HFFc6 (cell line): ENCODE results near the gene CHD3. TPM values are rescaled to one million over a fixed set of nuclear protein-coding genes. Genes with fewer than 3 reads are reported as not detected.
A peak's percentile ranks its signal among the peaks of the same experiment; 100 is the strongest.

Source experiments
- DNase-seq: peaks from one replicate; pipeline ENCODE4 v3.0.0-alpha.2; 2018
- H3K27ac Mint-ChIP-seq: 2 replicates; pipeline ENCODE4 v1.8.0; 2020; ENCODE audit warnings: mild to moderate bottlenecking, mixed read lengths
- H3K27me3 Mint-ChIP-seq: 2 replicates; pipeline ENCODE4 v1.8.0; 2021; ENCODE audit warnings: mild to moderate bottlenecking, moderate library complexity, mixed read lengths; ENCODE audit not compliant: insufficient read depth
- H3K36me3 Mint-ChIP-seq: 2 replicates; pipeline ENCODE4 v1.8.0; 2021; ENCODE audit warnings: low read depth, mixed read lengths
- H3K4me1 Mint-ChIP-seq: 2 replicates; pipeline ENCODE4 v1.8.0; 2020; ENCODE audit warnings: low read depth, mixed read lengths
- H3K4me3 Mint-ChIP-seq: 2 replicates; pipeline ENCODE4 v1.8.0; 2020; ENCODE audit warnings: mild to moderate bottlenecking, moderate library complexity, mixed read lengths
- H3K9me3 Mint-ChIP-seq: 2 replicates; pipeline ENCODE4 v1.8.0; 2020; ENCODE audit warnings: mild to moderate bottlenecking, mixed read lengths
- total RNA-seq, 6 experiments: library from RNA; stranded (reverse); fragmentation: NEBNext Ultra II Directional; extraction: Animal tissue kit (Norgen Biotek cat#: 25700); gene quantifications; 2 replicates in 1 of 6; 3 replicates in 5 of 6; pipeline ENCODE4 v1.2.3, GENCODE V29; 2021
- TF ChIP-seq, protein P1 (sequence below): fragments of 200-600 bp; sonication (generic); IDR thresholded peaks from 2 replicates; pipeline ENCODE4 v1.5.0; 2021; ENCODE audit warnings: antibody characterized with exemption, mild to moderate bottlenecking

The CHD3 gene
- total RNA-seq, 6 experiments from 2014 or later, result 83.3 to 112 (median 110) TPM

- H3K4me1 Mint-ChIP-seq, result peaks cover 5% of the 10 kb centered on the region; the same call in 1 of the 2 replicates
- no peaks in the 10 kb centered on the region for H3K27me3 Mint-ChIP-seq
- H3K4me3 Mint-ChIP-seq, result no peak overlapping the region
- no peak for DNase-seq
- TF ChIP-seq, protein P1, sequence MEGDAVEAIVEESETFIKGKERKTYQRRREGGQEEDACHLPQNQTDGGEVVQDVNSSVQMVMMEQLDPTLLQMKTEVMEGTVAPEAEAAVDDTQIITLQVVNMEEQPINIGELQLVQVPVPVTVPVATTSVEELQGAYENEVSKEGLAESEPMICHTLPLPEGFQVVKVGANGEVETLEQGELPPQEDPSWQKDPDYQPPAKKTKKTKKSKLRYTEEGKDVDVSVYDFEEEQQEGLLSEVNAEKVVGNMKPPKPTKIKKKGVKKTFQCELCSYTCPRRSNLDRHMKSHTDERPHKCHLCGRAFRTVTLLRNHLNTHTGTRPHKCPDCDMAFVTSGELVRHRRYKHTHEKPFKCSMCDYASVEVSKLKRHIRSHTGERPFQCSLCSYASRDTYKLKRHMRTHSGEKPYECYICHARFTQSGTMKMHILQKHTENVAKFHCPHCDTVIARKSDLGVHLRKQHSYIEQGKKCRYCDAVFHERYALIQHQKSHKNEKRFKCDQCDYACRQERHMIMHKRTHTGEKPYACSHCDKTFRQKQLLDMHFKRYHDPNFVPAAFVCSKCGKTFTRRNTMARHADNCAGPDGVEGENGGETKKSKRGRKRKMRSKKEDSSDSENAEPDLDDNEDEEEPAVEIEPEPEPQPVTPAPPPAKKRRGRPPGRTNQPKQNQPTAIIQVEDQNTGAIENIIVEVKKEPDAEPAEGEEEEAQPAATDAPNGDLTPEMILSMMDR, result no peak
- H3K9me3 Mint-ChIP-seq, result no peaks in the 10 kb centered on the region
- H3K36me3 Mint-ChIP-seq, result peaks cover 45% of the 10 kb centered on the region
- H3K27ac Mint-ChIP-seq, result 0 out of 2 replicates have a peak overlapping the region, but pooled peaks have one; percentile 17
Observed at GRCh38 chr17:7897090-7897489, 8.5 kb downstream of the CHD3 start.

- no peak overlapping the region for H3K4me3 Mint-ChIP-seq
- H3K4me1 Mint-ChIP-seq, result peaks cover 5% of the 10 kb centered on the region; the same call in 1 of the 2 replicates
- H3K27ac Mint-ChIP-seq, result peak overlapping the region; percentile 19; the same call in 1 of the 2 replicates
- TF ChIP-seq, protein P1, result peak; percentile 71
- peaks cover 45% of the 10 kb centered on the region for H3K36me3 Mint-ChIP-seq
- H3K9me3 Mint-ChIP-seq, result no peaks in the 10 kb centered on the region
- DNase-seq, result peak; percentile 54
- no peaks in the 10 kb centered on the region for H3K27me3 Mint-ChIP-seq
Observed at GRCh38 chr17:7897773-7898172, 9.2 kb downstream of the CHD3 start.

- Mint-ChIP-seq H3K9me3 (no peaks in the 10 kb centered on the region), H3K4me1 (no peaks in the 10 kb centered on the region), H3K27ac (no peak overlapping the region), H3K4me3 (no peak overlapping the region), H3K36me3 (peaks cover 37% of the 10 kb centered on the region), H3K27me3 (peaks cover 5% of the 10 kb centered on the region)
- TF ChIP-seq, protein P1, result no peak
- DNase-seq, result no peak
Observed at GRCh38 chr17:7903154-7904103, 14.8 kb downstream of the CHD3 start.

DNA sequence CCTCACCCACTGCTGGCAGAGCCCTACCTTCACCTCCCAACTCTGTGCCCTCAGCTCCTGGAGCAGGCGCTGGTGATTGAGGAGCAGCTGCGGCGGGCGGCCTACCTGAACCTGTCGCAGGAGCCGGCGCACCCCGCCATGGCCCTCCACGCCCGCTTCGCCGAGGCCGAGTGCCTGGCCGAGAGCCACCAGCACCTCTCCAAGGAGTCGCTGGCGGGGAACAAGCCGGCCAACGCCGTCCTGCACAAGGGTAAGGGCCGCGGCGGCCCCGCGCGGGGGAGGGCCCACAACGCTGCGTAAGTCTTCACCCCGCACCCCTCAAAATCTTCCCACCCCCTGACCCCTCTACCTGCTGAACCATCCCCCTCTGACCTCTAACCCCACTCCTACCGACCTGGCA is 20.5 kb downstream of the CHD3 start:
- no peaks in the 10 kb centered on the region for H3K9me3 Mint-ChIP-seq
- H3K27ac Mint-ChIP-seq, result no peak overlapping the region
- H3K4me3 Mint-ChIP-seq, result no peak overlapping the region
- no peak for DNase-seq
- TF ChIP-seq, protein P1, result no peak
- H3K27me3 Mint-ChIP-seq, result peaks cover 4% of the 10 kb centered on the region
- peaks cover 10% of the 10 kb centered on the region for H3K4me1 Mint-ChIP-seq
- peaks cover 36% of the 10 kb centered on the region for H3K36me3 Mint-ChIP-seq

DNA sequence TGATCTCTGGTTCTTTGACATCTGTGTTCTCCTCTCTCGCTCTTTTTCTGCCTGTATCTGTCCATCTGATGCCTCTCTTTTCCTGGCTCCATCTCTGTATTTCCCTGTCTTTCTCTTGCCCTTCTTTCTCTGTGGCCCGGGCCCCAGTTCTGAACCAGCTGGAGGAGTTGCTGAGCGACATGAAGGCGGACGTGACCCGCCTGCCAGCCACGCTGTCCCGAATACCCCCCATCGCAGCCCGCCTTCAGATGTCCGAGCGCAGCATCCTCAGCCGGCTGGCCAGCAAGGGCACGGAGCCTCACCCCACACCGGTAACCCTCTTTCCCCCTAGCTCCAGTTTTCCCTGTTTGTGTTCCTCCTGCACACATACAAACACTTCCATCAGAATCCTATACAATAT is 21.7 kb downstream of the CHD3 start:
- TF ChIP-seq, protein P1, result no peak
- Mint-ChIP-seq H3K27me3 (peaks cover 8% of the 10 kb centered on the region), H3K9me3 (no peaks in the 10 kb centered on the region), H3K36me3 (peaks cover 30% of the 10 kb centered on the region), H3K4me1 (peaks cover 18% of the 10 kb centered on the region), H3K4me3 (no peak overlapping the region), H3K27ac (no peak overlapping the region)
- DNase-seq, result no peak
